Colonic mucosa (tissue), 4 donors: ENCODE results near the gene PDE8B. TPM values are rescaled to one million over a fixed set of nuclear protein-coding genes. Genes with fewer than 3 reads are reported as not detected.

Experiments used
- DNase-seq: peaks from one replicate; pipeline ENCODE4 v3.0.0-alpha.2; 2020
- H3K27ac ChIP-seq: fragments of 200-600 bp; one replicate; pipeline ENCODE4 v1.8.0; 2021
- H3K27me3 ChIP-seq: fragments of 200-600 bp; one replicate; pipeline ENCODE4 v1.8.0; 2021
- H3K36me3 ChIP-seq: fragments of 200-600 bp; one replicate; pipeline ENCODE4 v1.8.0; 2021
- H3K4me1 ChIP-seq: fragments of 200-600 bp; one replicate; pipeline ENCODE4 v1.8.0; 2021; ENCODE audit warnings: mild to moderate bottlenecking
- H3K4me3 ChIP-seq: fragments of 200-600 bp; one replicate; pipeline ENCODE4 v1.8.0; 2021
- H3K9ac ChIP-seq, 2 donors: one replicate each; pipeline ENCODE4 v1.7.0; 2013; ENCODE audit warnings: control low read depth in 2 of 2, low read depth in 2 of 2, low read length in 2 of 2
- H3K9me3 ChIP-seq: fragments of 200-600 bp; one replicate; pipeline ENCODE4 v1.8.0; 2021
- intact Hi-C: fragments of 100-400 bp; cut with DNase I; formaldehyde crosslinking; loops from one replicate; pipeline ENCODE4 v1.14.1; 2022
- total RNA-seq, 2 donors: library from RNA; stranded (reverse); fragmentation: NEBNext Ultra II Directional in 1 of 2; extraction: Animal tissue kit (Norgen Biotek cat#: 25700) in 1 of 2; gene quantifications; one replicate each; pipeline ENCODE4 v1.2.1, GENCODE V29; 2021
- TF ChIP-seq, protein P1 (sequence below): fragments of 200-600 bp; IDR thresholded peaks from one replicate; pipeline ENCODE4 v1.8.0; 2022; ENCODE audit warnings: antibody characterized with exemption, mild to moderate bottlenecking
- donor health status: healthy.
- donor health status: DM: no; HTN: no; CAD: no.
- donor health status: DM: no; HTN: no; CAD: no.

Gene PDE8B
- total RNA-seq, 2 donors from 2014 or later: 0.86 to 1.8 TPM

DNA sequence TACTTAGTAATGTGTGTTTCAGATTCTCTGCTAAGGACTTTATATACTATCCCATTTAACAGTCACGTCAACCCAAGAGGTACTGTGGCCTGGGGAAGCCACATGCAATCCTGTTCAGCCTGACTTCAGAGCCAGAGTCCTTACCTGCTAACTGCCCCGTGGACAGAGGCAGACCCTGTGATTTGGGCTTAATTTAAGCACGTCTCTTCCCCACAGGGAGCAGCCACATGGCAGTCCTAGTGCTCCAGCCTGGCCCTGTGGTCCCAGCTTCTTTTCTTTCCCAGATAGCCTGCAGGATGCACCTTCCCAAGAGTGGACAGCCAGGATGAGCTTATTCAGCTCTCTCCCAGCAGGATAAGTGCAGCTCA is 71.5 kb downstream of the PDE8B start:
- TF ChIP-seq, protein P1, sequence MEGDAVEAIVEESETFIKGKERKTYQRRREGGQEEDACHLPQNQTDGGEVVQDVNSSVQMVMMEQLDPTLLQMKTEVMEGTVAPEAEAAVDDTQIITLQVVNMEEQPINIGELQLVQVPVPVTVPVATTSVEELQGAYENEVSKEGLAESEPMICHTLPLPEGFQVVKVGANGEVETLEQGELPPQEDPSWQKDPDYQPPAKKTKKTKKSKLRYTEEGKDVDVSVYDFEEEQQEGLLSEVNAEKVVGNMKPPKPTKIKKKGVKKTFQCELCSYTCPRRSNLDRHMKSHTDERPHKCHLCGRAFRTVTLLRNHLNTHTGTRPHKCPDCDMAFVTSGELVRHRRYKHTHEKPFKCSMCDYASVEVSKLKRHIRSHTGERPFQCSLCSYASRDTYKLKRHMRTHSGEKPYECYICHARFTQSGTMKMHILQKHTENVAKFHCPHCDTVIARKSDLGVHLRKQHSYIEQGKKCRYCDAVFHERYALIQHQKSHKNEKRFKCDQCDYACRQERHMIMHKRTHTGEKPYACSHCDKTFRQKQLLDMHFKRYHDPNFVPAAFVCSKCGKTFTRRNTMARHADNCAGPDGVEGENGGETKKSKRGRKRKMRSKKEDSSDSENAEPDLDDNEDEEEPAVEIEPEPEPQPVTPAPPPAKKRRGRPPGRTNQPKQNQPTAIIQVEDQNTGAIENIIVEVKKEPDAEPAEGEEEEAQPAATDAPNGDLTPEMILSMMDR: no peak
- Histone ChIP-seq H3K27ac (no peak overlapping the region), H3K9ac (no peak overlapping the region), H3K4me1 (no peaks in the 10 kb centered on the region), H3K4me3 (no peak overlapping the region), H3K36me3 (no peaks in the 10 kb centered on the region), H3K9me3 (no peaks in the 10 kb centered on the region), H3K27me3 (no peaks in the 10 kb centered on the region)
- intact Hi-C loops: no loop called here
- no peak for DNase-seq

- Histone ChIP-seq H3K4me3 (no peak overlapping the region), H3K4me1 (no peaks in the 10 kb centered on the region), H3K27ac (no peak overlapping the region), H3K36me3 (no peaks in the 10 kb centered on the region), H3K27me3 (no peaks in the 10 kb centered on the region), H3K9me3 (no peaks in the 10 kb centered on the region), H3K9ac (no peak overlapping the region)
- TF ChIP-seq, protein P1: no peak
- DNase-seq: no peak
- intact Hi-C loops: no loop called here
Measured at GRCh38 chr5:77282337-77283027, 72.0 kb downstream of the PDE8B start.

- Histone ChIP-seq H3K27me3 (no peaks in the 10 kb centered on the region), H3K4me1 (no peaks in the 10 kb centered on the region), H3K4me3 (no peak overlapping the region), H3K27ac (no peak overlapping the region), H3K9ac (no peak overlapping the region), H3K36me3 (no peaks in the 10 kb centered on the region), H3K9me3 (no peaks in the 10 kb centered on the region)
- DNase-seq: no peak
- intact Hi-C loops: no loop called here
- TF ChIP-seq, protein P1: no peak
Measured at GRCh38 chr5:77285251-77285841, 74.9 kb downstream of the PDE8B start.

DNA sequence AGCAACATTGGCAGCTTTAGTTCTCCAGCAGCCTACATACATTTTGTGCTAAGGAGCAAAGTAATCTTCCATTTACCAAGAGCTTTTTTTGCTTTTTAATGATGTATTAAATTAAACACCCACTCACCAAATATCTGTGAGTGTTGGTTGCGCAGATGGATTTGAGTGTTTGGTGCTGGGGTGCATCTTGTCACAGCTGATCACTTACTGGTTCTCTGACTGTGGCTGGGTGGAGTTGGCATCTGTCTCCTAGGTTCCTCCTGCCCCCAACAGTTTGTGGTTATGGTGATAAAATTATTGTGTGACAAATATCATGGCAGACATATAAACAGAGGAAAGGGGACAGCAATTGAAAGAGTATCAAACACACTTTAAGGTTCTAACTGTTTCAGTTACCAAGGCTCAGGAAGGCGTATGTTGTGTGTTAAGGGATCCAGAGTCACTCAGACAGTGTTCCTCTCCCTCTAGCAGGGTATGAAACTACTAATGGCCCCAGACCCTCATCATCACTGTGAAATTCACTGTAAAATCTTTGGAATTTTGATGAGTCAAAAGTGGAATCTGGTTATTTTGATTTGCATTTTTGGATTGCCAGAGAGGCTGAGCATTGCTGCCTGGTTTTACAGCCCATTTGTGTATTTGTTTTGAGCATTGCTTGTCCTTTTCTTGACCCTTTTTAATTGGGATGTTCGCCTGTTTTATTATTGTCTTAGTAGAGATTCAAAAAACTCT is 81.7 kb downstream of the PDE8B start:
- no peaks in the 10 kb centered on the region for H3K27me3 ChIP-seq
- H3K36me3 ChIP-seq: no peaks in the 10 kb centered on the region
- TF ChIP-seq, protein P1: no peak
- no peaks in the 10 kb centered on the region for H3K4me1 ChIP-seq
- H3K27ac ChIP-seq: no peak overlapping the region
- H3K9ac ChIP-seq: no peak overlapping the region
- intact Hi-C loops: no loop called here
- no peak for DNase-seq
- no peak overlapping the region for H3K4me3 ChIP-seq
- no peaks in the 10 kb centered on the region for H3K9me3 ChIP-seq

GRCh38 chr5:77294185-77294584 is 83.7 kb downstream of the PDE8B start:
- TF ChIP-seq, protein P1: no peak
- Histone ChIP-seq H3K4me3 (no peak overlapping the region), H3K9ac (no peak overlapping the region), H3K9me3 (no peaks in the 10 kb centered on the region), H3K27me3 (no peaks in the 10 kb centered on the region), H3K27ac (no peak overlapping the region), H3K4me1 (no peaks in the 10 kb centered on the region), H3K36me3 (no peaks in the 10 kb centered on the region)
- intact Hi-C loops: no loop called here
- no peak for DNase-seq
